ENCODE measurements around the gene ZNF862.

ZNF862 gene

GRCh38 chr7:149849174-149849573, 11.0 kb downstream of the ZNF862 start:
- DNase-seq, result no peak

GRCh38 chr7:149850007-149850594, 11.9 kb downstream of the ZNF862 start:
- no peak for DNase-seq

GRCh38 chr7:149850716-149851115, 12.5 kb downstream of the ZNF862 start:
- DNase-seq, result no peak

- DNase-seq, result no peak
These were observed 13.3 kb downstream of the ZNF862 start for GRCh38 chr7:149851449-149851848.

GRCh38 chr7:149853157-149853556, 15.0 kb downstream of the ZNF862 start:
- no peak for DNase-seq

- DNase-seq, result peak in 1 of 4 experiments; percentile 40
These were observed 16.6 kb downstream of the ZNF862 start for GRCh38 chr7:149854611-149855360.

GRCh38 chr7:149855361-149856305, 17.5 kb downstream of the ZNF862 start:
- DNase-seq, result no peak

- DNase-seq, result no peak
These were observed 18.4 kb downstream of the ZNF862 start for GRCh38 chr7:149856583-149856982.

- no peak for DNase-seq
These were observed 21.2 kb downstream of the ZNF862 start for GRCh38 chr7:149859369-149859768.

GRCh38 chr7:149859876-149860275, 21.7 kb downstream of the ZNF862 start:
- no peak for DNase-seq

- no peak for DNase-seq
These were observed 22.9 kb downstream of the ZNF862 start for GRCh38 chr7:149860821-149861727.

GRCh38 chr7:149861728-149862045, 23.5 kb downstream of the ZNF862 start:
- no peak for DNase-seq

GRCh38 chr7:149862156-149862555, 24.0 kb downstream of the ZNF862 start:
- no peak for DNase-seq

- DNase-seq, result no peak
These were observed 25.3 kb downstream of the ZNF862 start for GRCh38 chr7:149863500-149863899.

GRCh38 chr7:149864023-149864422, 25.8 kb downstream of the ZNF862 start:
- no peak for DNase-seq

GRCh38 chr7:149864751-149865150, 26.6 kb downstream of the ZNF862 start:
- no peak for DNase-seq

GRCh38 chr7:149865437-149865836, 27.3 kb downstream of the ZNF862 start:
- peak in 2 of 4 experiments; percentile 51 to 59 for DNase-seq

GRCh38 chr7:149866139-149866778, 28.1 kb downstream of the ZNF862 start:
- no peak for DNase-seq

- DNase-seq, result no peak
These were observed 28.7 kb downstream of the ZNF862 start for GRCh38 chr7:149866779-149867447.

- no peak for DNase-seq
These were observed 29.8 kb downstream of the ZNF862 start for GRCh38 chr7:149867762-149868622.

Data from activated naive CD4-positive, alpha-beta T cell (primary cell).